DND-41 (cell line): ENCODE data around the gene LRRC27.

ENCODE experiments used
- EZH2 ChIP-seq: IDR thresholded peaks from 3 replicates; pipeline ENCODE4 v1.6.1; 2012; ENCODE audit warnings: borderline replicate concordance, low read depth, mild to moderate bottlenecking, moderate library complexity, low read length, inconsistent platforms; ENCODE audit not compliant: severe bottlenecking
- TF ChIP-seq, protein P1 (sequence below): IDR thresholded peaks from 2 replicates; pipeline ENCODE4 v1.5.1; 2012; ENCODE audit warnings: borderline replicate concordance, low read length, moderate library complexity, mild to moderate bottlenecking; ENCODE audit not compliant: poor library complexity, severe bottlenecking; ENCODE audit errors: extremely low read depth

DNA sequence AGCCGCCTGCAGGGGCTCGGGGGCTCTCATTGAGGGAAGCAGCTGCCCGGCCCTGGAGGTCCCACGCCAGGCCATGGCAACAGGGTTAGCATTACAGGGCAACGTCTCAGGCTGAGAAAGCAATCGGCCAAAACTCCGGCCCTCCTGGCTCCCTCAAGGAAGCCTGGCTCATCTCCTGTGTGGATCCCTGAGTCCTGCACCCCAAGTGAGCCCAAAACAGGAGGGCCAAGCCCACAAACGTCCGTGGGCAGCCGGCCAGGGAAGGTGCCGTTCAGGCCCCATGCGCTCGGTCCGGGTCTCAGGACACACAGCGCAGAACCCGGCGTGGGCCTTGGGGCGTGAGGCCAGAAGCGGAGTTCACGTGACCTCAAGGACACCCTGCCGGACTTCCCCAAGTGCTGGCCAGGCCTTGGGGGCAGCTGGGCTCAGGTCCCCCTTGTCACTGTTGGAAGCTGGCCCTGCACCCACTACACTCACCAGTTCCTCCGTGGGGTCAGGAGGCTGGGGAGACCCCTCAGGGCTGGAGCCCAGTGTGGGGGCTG is 57.0 kb downstream of the LRRC27 start:
- TF ChIP-seq, protein P1, sequence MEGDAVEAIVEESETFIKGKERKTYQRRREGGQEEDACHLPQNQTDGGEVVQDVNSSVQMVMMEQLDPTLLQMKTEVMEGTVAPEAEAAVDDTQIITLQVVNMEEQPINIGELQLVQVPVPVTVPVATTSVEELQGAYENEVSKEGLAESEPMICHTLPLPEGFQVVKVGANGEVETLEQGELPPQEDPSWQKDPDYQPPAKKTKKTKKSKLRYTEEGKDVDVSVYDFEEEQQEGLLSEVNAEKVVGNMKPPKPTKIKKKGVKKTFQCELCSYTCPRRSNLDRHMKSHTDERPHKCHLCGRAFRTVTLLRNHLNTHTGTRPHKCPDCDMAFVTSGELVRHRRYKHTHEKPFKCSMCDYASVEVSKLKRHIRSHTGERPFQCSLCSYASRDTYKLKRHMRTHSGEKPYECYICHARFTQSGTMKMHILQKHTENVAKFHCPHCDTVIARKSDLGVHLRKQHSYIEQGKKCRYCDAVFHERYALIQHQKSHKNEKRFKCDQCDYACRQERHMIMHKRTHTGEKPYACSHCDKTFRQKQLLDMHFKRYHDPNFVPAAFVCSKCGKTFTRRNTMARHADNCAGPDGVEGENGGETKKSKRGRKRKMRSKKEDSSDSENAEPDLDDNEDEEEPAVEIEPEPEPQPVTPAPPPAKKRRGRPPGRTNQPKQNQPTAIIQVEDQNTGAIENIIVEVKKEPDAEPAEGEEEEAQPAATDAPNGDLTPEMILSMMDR: no peak
- TF ChIP-seq EZH2: no peak
